ENCODE measurements around the gene NTNG1. TPM values are rescaled to one million over a fixed set of nuclear protein-coding genes. Genes with fewer than 3 reads are reported as not detected.

Gene NTNG1
- total RNA-seq, 2 experiments from 2014 or later = not detected

DNA sequence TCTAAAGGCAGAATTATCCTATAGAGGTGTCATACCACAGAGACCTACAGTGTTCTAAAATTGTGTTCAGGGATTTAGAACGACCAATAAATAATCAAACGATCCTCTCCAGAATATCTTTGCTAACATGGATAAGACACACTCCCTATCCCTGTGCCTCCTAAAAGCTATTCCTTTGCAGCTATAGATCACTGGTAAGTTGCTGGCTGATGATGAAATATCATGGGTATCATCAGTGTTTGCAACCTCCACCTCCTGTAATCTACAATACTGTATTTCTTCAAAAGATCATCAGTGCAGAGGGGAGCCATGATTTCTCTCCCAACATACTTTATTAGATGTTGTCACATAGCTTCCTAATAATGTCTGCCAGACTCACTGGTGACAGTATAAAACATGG, 201.9 kb downstream of the NTNG1 start:
- H3K9me3 Mint-ChIP-seq = no peaks in the 10 kb centered on the region
- no peak overlapping the region for H3K4me3 ChIP-seq (ENCODE audit: low read length)
- peaks cover 9% of the 10 kb centered on the region for H3K27me3 Mint-ChIP-seq
- no peaks in the 10 kb centered on the region for H3K27me3 ChIP-seq (ENCODE audit: control insufficient read depth in 1 of 2, insufficient read depth in 2 of 2, low read length in 2 of 2)
- no peaks in the 10 kb centered on the region for H3K9me3 ChIP-seq (ENCODE audit: control insufficient read depth in 1 of 2, insufficient read depth in 1 of 2, low read length in 2 of 2)
- ChIA-PET POLR2A (no interaction called here), CTCF (no interaction called here)
- no peaks in the 10 kb centered on the region for H3K36me3 ChIP-seq (ENCODE audit: insufficient read depth, low read length)
- ATAC-seq (ENCODE audit: poor library complexity) = no peak
- no peak overlapping the region for H3K27ac ChIP-seq (ENCODE audit: low read depth in 1 of 2, low read length in 2 of 2)
- H3K36me3 Mint-ChIP-seq (ENCODE audit: low read depth) = no peaks in the 10 kb centered on the region
- no peak overlapping the region for H3K4me3 Mint-ChIP-seq
- H3K4me1 Mint-ChIP-seq (ENCODE audit: low read depth) = no peaks in the 10 kb centered on the region
- intact Hi-C loops (cut with DNase I, micrococcal nuclease) = no loop called here
- no peak overlapping the region for H3K27ac Mint-ChIP-seq
- DNase-seq = no peak
- H3K4me1 ChIP-seq (ENCODE audit: insufficient read depth, low read length) = no peaks in the 10 kb centered on the region
- TF ChIP-seq, protein P1, sequence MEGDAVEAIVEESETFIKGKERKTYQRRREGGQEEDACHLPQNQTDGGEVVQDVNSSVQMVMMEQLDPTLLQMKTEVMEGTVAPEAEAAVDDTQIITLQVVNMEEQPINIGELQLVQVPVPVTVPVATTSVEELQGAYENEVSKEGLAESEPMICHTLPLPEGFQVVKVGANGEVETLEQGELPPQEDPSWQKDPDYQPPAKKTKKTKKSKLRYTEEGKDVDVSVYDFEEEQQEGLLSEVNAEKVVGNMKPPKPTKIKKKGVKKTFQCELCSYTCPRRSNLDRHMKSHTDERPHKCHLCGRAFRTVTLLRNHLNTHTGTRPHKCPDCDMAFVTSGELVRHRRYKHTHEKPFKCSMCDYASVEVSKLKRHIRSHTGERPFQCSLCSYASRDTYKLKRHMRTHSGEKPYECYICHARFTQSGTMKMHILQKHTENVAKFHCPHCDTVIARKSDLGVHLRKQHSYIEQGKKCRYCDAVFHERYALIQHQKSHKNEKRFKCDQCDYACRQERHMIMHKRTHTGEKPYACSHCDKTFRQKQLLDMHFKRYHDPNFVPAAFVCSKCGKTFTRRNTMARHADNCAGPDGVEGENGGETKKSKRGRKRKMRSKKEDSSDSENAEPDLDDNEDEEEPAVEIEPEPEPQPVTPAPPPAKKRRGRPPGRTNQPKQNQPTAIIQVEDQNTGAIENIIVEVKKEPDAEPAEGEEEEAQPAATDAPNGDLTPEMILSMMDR (IDR thresholded peaks at IDR 0.05) = no peak

DNA sequence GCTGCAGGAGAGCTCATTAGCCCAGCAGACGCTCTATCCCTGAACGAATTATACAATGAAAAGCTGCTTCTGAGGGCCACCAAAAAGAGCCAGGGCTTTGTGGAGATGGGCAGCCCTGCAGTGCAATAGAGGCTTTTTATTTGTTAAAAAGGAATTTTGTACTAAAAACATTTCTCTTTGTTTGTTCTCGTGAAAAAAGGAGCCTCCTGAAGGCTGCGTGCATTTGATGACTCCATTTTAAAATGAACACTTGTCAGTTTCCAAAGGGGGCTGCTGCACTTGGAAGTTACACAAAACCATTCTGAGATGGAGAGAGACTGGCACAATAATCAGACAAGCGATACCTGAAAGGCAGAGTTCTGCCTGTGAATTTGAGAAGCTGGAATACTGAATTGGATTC, 202.8 kb downstream of the NTNG1 start:
- no peaks in the 10 kb centered on the region for H3K27me3 ChIP-seq (ENCODE audit: control insufficient read depth in 1 of 2, insufficient read depth in 2 of 2, low read length in 2 of 2)
- Mint-ChIP-seq H3K27me3 (peaks cover 9% of the 10 kb centered on the region), H3K9me3 (no peaks in the 10 kb centered on the region), H3K36me3 (ENCODE audit: low read depth) (no peaks in the 10 kb centered on the region), H3K4me3 (no peak overlapping the region), H3K27ac (no peak overlapping the region), H3K4me1 (ENCODE audit: low read depth) (no peaks in the 10 kb centered on the region)
- H3K36me3 ChIP-seq (ENCODE audit: insufficient read depth, low read length) = no peaks in the 10 kb centered on the region
- no peaks in the 10 kb centered on the region for H3K4me1 ChIP-seq (ENCODE audit: insufficient read depth, low read length)
- TF ChIP-seq, protein P1 (IDR thresholded peaks at IDR 0.05) = no peak
- CTCF ChIA-PET = no interaction called here
- no peaks in the 10 kb centered on the region for H3K9me3 ChIP-seq (ENCODE audit: control insufficient read depth in 1 of 2, insufficient read depth in 1 of 2, low read length in 2 of 2)
- ATAC-seq (ENCODE audit: poor library complexity) = no peak
- H3K4me3 ChIP-seq (ENCODE audit: low read length) = no peak overlapping the region
- H3K27ac ChIP-seq (ENCODE audit: low read depth in 1 of 2, low read length in 2 of 2) = no peak overlapping the region
- POLR2A ChIA-PET = no interaction called here
- intact Hi-C loops (cut with DNase I, micrococcal nuclease) = no loop called here
- DNase-seq = no peak

DNA sequence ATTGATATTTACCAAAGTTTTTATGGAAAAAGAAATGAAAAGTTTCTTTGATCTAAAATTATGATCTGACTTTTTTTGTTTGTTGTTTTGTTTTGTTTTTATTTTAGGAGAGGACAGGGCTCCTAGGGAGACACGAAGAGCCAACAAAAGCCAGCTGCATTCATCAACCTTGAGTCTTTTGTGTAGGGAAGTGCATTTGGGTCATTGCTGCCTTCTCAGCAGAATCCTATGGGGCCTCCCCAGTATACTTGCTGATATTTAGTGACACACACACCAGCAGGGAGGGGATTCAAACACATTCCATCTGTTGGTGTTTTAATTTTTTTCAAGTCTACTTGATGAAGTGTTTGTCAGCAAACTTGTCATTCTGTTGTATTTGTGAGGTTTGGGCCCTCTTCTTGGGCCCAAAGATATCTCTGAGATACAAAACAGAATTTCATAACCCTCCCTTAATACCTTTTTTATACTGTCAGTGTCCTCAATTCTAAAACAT, 203.5 kb downstream of the NTNG1 start:
- Mint-ChIP-seq H3K4me3 (no peak overlapping the region), H3K9me3 (no peaks in the 10 kb centered on the region), H3K27ac (no peak overlapping the region), H3K27me3 (peaks cover 9% of the 10 kb centered on the region), H3K4me1 (ENCODE audit: low read depth) (no peaks in the 10 kb centered on the region), H3K36me3 (ENCODE audit: low read depth) (no peaks in the 10 kb centered on the region)
- Histone ChIP-seq H3K9me3 (ENCODE audit: control insufficient read depth in 1 of 2, insufficient read depth in 1 of 2, low read length in 2 of 2) (no peaks in the 10 kb centered on the region), H3K4me1 (ENCODE audit: insufficient read depth, low read length) (no peaks in the 10 kb centered on the region), H3K27ac (ENCODE audit: low read depth in 1 of 2, low read length in 2 of 2) (no peak overlapping the region), H3K27me3 (ENCODE audit: control insufficient read depth in 1 of 2, insufficient read depth in 2 of 2, low read length in 2 of 2) (no peaks in the 10 kb centered on the region), H3K36me3 (ENCODE audit: insufficient read depth, low read length) (no peaks in the 10 kb centered on the region), H3K4me3 (ENCODE audit: low read length) (no peak overlapping the region)
- TF ChIP-seq, protein P1 (IDR thresholded peaks at IDR 0.05) = no peak
- ChIA-PET POLR2A (no interaction called here), CTCF (no interaction called here)
- DNase-seq (no peak), ATAC-seq (ENCODE audit: poor library complexity) (no peak)
- intact Hi-C loops (cut with DNase I, micrococcal nuclease) = no loop called here

All from CD4-positive, alpha-beta T cell (primary cell).